ENCODE results near the gene LDLRAD2. TPM values are rescaled to one million over a fixed set of nuclear protein-coding genes. Genes with fewer than 3 reads are reported as not detected.
A peak's percentile ranks its signal among the peaks of the same experiment; 100 is the strongest.

LDLRAD2 gene, protein sequence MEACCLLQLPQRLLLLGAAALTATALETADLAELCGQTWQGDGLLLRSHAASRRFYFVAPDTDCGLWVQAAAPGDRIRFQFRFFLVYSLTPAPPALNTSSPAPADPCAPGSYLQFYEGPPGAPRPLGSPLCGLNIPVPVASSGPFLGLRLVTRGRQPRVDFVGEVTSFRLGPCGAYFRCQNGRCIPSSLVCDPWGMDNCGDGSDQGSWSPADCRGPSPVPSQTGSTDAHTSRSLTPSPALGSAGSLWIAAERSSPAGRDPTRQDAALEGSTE
- total RNA-seq (2022) = 0.12 TPM in 1 of 2 replicates, not detected in the other
- not detected for Bru-seq, nascent RNA
- not detected for BruChase-seq, experiment 1, labeled RNA remaining after a 6-hour chase
- not detected for BruChase-seq, experiment 2, labeled RNA remaining after a 2-hour chase
- long read RNA-seq, partial matches to known transcripts = 0 of 2 reads
- long read RNA-seq, other reads (novel, unspliced or antisense) = 2 of 2 reads

- Mint-ChIP-seq H3K4me3 (ENCODE audit: low read depth, unreplicated experiment) (no peak within 1 kb of the TSS), H3K4me1 (ENCODE audit: low read depth, unreplicated experiment) (peaks cover 21% of the 10 kb centered on the region), H3K27ac (ENCODE audit: unreplicated experiment) (no peak within 1 kb of the TSS), H3K9me3 (ENCODE audit: low read depth, unreplicated experiment) (no peaks in the 10 kb centered on the region), H3K27me3 (ENCODE audit: unreplicated experiment) (no peaks in the 10 kb centered on the region), H3K36me3 (ENCODE audit: insufficient read depth, unreplicated experiment) (peaks cover 16% of the 10 kb centered on the region)
- CTCF ChIA-PET = no interaction called here
- intact Hi-C loops (cut with micrococcal nuclease; ENCODE audit: unreplicated experiment) = no loop called here
- BruUV-seq (replicated peaks) = no TSS peak
- TF ChIP-seq, protein P1, sequence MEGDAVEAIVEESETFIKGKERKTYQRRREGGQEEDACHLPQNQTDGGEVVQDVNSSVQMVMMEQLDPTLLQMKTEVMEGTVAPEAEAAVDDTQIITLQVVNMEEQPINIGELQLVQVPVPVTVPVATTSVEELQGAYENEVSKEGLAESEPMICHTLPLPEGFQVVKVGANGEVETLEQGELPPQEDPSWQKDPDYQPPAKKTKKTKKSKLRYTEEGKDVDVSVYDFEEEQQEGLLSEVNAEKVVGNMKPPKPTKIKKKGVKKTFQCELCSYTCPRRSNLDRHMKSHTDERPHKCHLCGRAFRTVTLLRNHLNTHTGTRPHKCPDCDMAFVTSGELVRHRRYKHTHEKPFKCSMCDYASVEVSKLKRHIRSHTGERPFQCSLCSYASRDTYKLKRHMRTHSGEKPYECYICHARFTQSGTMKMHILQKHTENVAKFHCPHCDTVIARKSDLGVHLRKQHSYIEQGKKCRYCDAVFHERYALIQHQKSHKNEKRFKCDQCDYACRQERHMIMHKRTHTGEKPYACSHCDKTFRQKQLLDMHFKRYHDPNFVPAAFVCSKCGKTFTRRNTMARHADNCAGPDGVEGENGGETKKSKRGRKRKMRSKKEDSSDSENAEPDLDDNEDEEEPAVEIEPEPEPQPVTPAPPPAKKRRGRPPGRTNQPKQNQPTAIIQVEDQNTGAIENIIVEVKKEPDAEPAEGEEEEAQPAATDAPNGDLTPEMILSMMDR (IDR thresholded peaks at IDR 0.05; ENCODE audit: unreplicated experiment) = no peak
- no peak for DNase-seq
These were observed at the start of gene LDLRAD2 for GRCh38 chr1:21811875-21812305. Gene LDLRAD2, plus strand, starts transcription at chr1:21812265. Its CDS starts 187 bp downstream, at chr1:21812452.

GRCh38 chr1:21763236-21763635, 48.8 kb upstream of the LDLRAD2 start:
- DNase-seq = no peak
- H3K27ac Mint-ChIP-seq (ENCODE audit: unreplicated experiment) = no peak overlapping the region
- no peaks in the 10 kb centered on the region for H3K9me3 Mint-ChIP-seq (ENCODE audit: low read depth, unreplicated experiment)
- intact Hi-C loops (cut with micrococcal nuclease; ENCODE audit: unreplicated experiment) = no loop called here
- CTCF ChIA-PET = no interaction called here
- no peaks in the 10 kb centered on the region for H3K27me3 Mint-ChIP-seq (ENCODE audit: unreplicated experiment)
- BruUV-seq (replicated peaks) = no TSS peak
- peaks cover 8% of the 10 kb centered on the region for H3K36me3 Mint-ChIP-seq (ENCODE audit: insufficient read depth, unreplicated experiment)
- TF ChIP-seq, protein P1 (IDR thresholded peaks at IDR 0.05; ENCODE audit: unreplicated experiment) = no peak
- no peak overlapping the region for H3K4me3 Mint-ChIP-seq (ENCODE audit: low read depth, unreplicated experiment)
- H3K4me1 Mint-ChIP-seq (ENCODE audit: low read depth, unreplicated experiment) = peaks cover 14% of the 10 kb centered on the region

DNA sequence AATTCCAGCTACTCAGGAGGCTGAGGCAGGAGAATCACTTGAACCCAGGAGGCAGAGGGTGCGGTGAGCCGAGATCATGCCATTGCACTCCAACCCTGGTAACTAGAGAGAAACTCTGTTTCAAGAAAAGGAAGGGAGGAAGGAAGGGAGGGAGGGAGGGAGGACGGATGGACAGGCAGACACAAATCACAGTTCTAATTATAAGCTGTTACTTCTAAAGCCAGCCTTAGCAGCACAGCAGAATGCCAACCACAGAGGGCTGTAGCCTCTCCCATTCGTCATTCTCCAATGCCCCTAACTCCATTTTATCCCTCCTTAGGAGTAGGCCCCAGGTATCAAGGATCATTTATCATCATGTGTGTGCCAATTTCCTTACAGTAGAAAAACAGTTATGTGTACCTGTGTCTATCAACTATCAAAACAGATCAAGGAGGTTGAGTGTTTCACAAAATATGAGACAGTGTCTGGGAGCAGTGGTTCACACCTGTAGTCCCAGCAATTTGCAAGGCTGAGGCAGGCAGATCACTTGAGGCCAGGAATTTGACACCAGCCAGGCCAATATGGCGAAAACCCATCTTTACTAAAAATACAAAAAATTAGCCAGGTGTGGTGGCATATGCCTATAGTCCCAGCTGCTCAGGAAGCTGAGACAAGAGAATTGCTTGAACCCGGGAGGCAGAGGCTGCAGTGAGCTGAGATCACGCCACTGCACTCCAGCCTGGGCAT, 48.2 kb upstream of the LDLRAD2 start:
- no peaks in the 10 kb centered on the region for H3K27me3 Mint-ChIP-seq (ENCODE audit: unreplicated experiment)
- no peaks in the 10 kb centered on the region for H3K9me3 Mint-ChIP-seq (ENCODE audit: low read depth, unreplicated experiment)
- no peak overlapping the region for H3K27ac Mint-ChIP-seq (ENCODE audit: unreplicated experiment)
- TF ChIP-seq, protein P1 (IDR thresholded peaks at IDR 0.05; ENCODE audit: unreplicated experiment) = no peak
- no peak for DNase-seq
- CTCF ChIA-PET = interaction anchor here (1.1 kb wide), 1 partner anchor 18 kb away, joined by 4 read pairs; no protein-coding TSS in a partner anchor
- no peak overlapping the region for H3K4me3 Mint-ChIP-seq (ENCODE audit: low read depth, unreplicated experiment)
- no TSS peak for BruUV-seq (replicated peaks)
- intact Hi-C loops (cut with micrococcal nuclease; ENCODE audit: unreplicated experiment) = no loop called here
- peaks cover 18% of the 10 kb centered on the region for H3K4me1 Mint-ChIP-seq (ENCODE audit: low read depth, unreplicated experiment)
- peaks cover 8% of the 10 kb centered on the region for H3K36me3 Mint-ChIP-seq (ENCODE audit: insufficient read depth, unreplicated experiment)

DNA sequence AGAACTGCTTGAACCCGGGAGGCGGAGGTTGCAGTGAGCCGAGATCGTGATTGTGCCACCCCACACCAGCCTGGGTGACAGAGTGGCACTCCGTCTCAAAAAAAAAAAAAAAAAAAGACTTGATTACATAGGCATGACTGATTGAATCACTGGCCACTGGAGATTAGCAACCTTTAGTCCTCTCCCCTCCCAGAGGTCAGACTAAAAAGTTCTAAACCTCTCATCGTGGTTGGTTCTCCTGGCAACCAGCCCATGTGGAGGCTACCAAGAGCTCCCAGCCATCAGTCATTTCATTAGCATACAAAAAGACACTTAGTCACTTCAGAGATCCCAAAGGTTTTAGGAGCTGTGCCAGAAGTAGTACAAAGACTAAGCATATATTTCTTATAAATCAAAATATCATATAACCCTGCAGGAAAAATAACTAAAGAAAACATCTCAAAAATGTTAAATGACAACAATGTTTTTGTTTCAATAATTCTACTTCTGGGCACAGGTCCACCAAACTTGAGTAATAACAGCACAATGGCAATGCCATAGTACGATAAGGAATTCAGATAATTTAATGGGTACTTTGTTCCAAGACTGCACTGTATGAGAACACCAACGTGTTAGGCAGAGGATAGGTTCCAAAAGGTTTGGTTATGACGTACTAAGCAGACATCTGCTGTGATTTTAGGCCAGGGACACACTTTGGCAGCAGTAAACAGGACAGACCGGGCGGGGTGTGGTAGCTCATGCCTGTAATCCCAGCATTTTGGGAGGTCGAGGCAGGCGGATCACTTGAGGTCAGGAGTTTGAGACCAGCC, 47.2 kb upstream of the LDLRAD2 start:
- Mint-ChIP-seq H3K27me3 (ENCODE audit: unreplicated experiment) (no peaks in the 10 kb centered on the region), H3K4me3 (ENCODE audit: low read depth, unreplicated experiment) (no peak overlapping the region), H3K27ac (ENCODE audit: unreplicated experiment) (peak overlapping the region; percentile 71), H3K4me1 (ENCODE audit: low read depth, unreplicated experiment) (peaks cover 21% of the 10 kb centered on the region), H3K36me3 (ENCODE audit: insufficient read depth, unreplicated experiment) (peaks cover 8% of the 10 kb centered on the region), H3K9me3 (ENCODE audit: low read depth, unreplicated experiment) (no peaks in the 10 kb centered on the region)
- BruUV-seq (replicated peaks) = no TSS peak
- CTCF ChIA-PET = interaction anchor here (0.6 to 1.1 kb wide), 5 partner anchors 16 to 140 kb away, joined by 3 to 6 read pairs (median 5); no protein-coding TSS in a partner anchor
- intact Hi-C loops (cut with micrococcal nuclease; ENCODE audit: unreplicated experiment) = no loop called here
- peak; percentile 78 for DNase-seq
- TF ChIP-seq, protein P1 (IDR thresholded peaks at IDR 0.05; ENCODE audit: unreplicated experiment) = no peak

Measured in Calu3 (cell line).